ENCODE measurements around the gene PC. TPM values are rescaled to one million over a fixed set of nuclear protein-coding genes. Genes with fewer than 3 reads are reported as not detected.

The PC gene
- total and polyA plus RNA-seq, 9 of the 15 experiments (the other 6 are each of a cell fraction or from before 2014, with no cell fraction given), result 0.94 to 38.0 (median 8.7) TPM

DNA sequence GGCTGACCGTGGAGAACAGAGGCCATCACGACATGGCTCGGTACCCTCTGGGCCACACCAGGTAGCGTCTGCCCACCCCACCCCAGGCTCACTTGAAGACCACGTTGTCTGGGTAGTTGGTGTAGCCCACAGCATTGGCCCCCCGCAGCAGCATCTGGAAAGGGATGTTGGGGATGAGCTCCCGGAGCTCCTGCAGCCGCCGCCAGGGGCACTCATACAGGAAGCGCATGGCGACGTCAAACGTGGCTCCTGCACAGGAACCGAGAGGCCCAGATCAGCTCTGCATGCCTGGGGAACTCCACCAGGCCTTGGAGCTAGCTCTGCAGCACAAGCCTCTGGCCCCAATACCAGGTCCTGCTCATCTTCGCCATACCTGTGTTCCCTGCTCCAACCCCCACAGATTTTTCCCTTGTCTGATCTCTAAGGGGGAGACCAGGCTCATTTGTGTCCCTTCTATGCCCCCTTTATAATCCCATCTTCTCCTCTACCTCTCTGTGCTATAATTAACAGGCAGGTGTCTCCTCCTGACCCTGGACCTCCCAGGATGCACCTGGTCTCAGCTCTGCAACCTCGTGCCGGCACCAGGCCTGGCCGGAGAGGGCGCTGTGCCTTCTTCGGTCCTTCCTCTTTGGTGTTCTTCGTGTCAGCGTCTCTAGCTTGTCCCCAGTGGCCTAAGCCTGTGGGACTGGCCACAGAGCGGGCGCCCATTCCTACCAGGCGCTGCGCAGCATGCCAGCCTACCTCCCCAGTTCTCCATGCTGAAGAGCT is 106.3 kb downstream of the PC start (continued):
- no peak for TF ChIP-seq CCAR2 (IDR thresholded peaks at IDR 0.05; ENCODE audit: low read depth, low read length)
- TF ChIP-seq, protein P1, sequence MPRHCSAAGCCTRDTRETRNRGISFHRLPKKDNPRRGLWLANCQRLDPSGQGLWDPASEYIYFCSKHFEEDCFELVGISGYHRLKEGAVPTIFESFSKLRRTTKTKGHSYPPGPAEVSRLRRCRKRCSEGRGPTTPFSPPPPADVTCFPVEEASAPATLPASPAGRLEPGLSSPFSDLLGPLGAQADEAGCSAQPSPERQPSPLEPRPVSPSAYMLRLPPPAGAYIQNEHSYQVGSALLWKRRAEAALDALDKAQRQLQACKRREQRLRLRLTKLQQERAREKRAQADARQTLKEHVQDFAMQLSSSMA (CRISPR knock-in tag; IDR thresholded peaks at IDR 0.05), result no peak
- no peak for TF ChIP-seq ARNT (IDR thresholded peaks at IDR 0.05)
- TF ChIP-seq ZFPM2 (CRISPR knock-in tag; IDR thresholded peaks at IDR 0.05), result no peak
- TF ChIP-seq CHD1 (IDR thresholded peaks at IDR 0.05; ENCODE audit: low read length), result no peak
- no peak for TF ChIP-seq ZNF23 (CRISPR knock-in tag; IDR thresholded peaks at IDR 0.05)
- TF ChIP-seq GATAD2A (IDR thresholded peaks at IDR 0.05), result no peak
- no peak for TF ChIP-seq SP1 (CRISPR knock-in tag; IDR thresholded peaks at IDR 0.05)
- TF ChIP-seq, protein P2, sequence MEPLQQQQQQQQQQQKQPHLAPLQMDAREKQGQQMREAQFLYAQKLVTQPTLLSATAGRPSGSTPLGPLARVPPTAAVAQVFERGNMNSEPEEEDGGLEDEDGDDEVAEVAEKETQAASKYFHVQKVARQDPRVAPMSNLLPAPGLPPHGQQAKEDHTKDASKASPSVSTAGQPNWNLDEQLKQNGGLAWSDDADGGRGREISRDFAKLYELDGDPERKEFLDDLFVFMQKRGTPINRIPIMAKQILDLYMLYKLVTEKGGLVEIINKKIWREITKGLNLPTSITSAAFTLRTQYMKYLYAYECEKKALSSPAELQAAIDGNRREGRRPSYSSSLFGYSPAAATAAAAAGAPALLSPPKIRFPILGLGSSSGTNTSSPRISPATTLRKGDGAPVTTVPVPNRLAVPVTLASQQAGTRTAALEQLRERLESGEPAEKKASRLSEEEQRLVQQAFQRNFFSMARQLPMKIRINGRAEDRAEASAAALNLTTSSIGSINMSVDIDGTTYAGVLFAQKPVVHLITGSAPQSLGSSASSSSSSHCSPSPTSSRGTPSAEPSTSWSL (CRISPR knock-in tag; IDR thresholded peaks at IDR 0.05; ENCODE audit: borderline replicate concordance), result no peak
- TF ChIP-seq IFI16 (CRISPR knock-in tag; IDR thresholded peaks at IDR 0.05), result no peak
- no peak for TF ChIP-seq EWSR1 (IDR thresholded peaks at IDR 0.05; ENCODE audit: borderline replicate concordance, low read depth, partially characterized antibody)
- TF ChIP-seq MTA1 (IDR thresholded peaks at IDR 0.05; ENCODE audit: borderline replicate concordance), result no peak
- no peak for TF ChIP-seq GABPA (tag; conservative IDR thresholded peaks at IDR 0.05; ENCODE audit: low read depth)
- TF ChIP-seq, protein P3, sequence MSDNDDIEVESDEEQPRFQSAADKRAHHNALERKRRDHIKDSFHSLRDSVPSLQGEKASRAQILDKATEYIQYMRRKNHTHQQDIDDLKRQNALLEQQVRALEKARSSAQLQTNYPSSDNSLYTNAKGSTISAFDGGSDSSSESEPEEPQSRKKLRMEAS (CRISPR knock-in tag; IDR thresholded peaks at IDR 0.05), result peak; percentile 77
- TF ChIP-seq SPI1 (IDR thresholded peaks at IDR 0.05; ENCODE audit: borderline replicate concordance, low read depth, low read length), result 0 out of 2 replicates have a peak, but pooled peaks have one; percentile 6
- TF ChIP-seq XRCC5 (IDR thresholded peaks at IDR 0.05; ENCODE audit: low read depth, low read length), result no peak
- TF ChIP-seq CEBPB (tag; IDR thresholded peaks at IDR 0.05), result no peak
- TF ChIP-seq OTX1 (CRISPR knock-in tag; IDR thresholded peaks at IDR 0.05), result no peak
- TF ChIP-seq, protein P4, sequence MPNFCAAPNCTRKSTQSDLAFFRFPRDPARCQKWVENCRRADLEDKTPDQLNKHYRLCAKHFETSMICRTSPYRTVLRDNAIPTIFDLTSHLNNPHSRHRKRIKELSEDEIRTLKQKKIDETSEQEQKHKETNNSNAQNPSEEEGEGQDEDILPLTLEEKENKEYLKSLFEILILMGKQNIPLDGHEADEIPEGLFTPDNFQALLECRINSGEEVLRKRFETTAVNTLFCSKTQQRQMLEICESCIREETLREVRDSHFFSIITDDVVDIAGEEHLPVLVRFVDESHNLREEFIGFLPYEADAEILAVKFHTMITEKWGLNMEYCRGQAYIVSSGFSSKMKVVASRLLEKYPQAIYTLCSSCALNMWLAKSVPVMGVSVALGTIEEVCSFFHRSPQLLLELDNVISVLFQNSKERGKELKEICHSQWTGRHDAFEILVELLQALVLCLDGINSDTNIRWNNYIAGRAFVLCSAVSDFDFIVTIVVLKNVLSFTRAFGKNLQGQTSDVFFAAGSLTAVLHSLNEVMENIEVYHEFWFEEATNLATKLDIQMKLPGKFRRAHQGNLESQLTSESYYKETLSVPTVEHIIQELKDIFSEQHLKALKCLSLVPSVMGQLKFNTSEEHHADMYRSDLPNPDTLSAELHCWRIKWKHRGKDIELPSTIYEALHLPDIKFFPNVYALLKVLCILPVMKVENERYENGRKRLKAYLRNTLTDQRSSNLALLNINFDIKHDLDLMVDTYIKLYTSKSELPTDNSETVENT (CRISPR knock-in tag; IDR thresholded peaks at IDR 0.05), result no peak
- TF ChIP-seq, protein P5, sequence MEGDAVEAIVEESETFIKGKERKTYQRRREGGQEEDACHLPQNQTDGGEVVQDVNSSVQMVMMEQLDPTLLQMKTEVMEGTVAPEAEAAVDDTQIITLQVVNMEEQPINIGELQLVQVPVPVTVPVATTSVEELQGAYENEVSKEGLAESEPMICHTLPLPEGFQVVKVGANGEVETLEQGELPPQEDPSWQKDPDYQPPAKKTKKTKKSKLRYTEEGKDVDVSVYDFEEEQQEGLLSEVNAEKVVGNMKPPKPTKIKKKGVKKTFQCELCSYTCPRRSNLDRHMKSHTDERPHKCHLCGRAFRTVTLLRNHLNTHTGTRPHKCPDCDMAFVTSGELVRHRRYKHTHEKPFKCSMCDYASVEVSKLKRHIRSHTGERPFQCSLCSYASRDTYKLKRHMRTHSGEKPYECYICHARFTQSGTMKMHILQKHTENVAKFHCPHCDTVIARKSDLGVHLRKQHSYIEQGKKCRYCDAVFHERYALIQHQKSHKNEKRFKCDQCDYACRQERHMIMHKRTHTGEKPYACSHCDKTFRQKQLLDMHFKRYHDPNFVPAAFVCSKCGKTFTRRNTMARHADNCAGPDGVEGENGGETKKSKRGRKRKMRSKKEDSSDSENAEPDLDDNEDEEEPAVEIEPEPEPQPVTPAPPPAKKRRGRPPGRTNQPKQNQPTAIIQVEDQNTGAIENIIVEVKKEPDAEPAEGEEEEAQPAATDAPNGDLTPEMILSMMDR (IDR thresholded peaks at IDR 0.05 in 2 of 3, conservative IDR thresholded peaks at IDR 0.05 in 1 of 3; ENCODE audit: insufficient read depth in 2 of 3, low read depth in 1 of 3, low read length in 3 of 3), result peak; percentile 71 to 87 (median 80)
- TF ChIP-seq RAD21 (CRISPR knock-in tag; conservative IDR thresholded peaks at IDR 0.05 in 1 of 2, IDR thresholded peaks at IDR 0.05 in 1 of 2), result peak in 1 of 2 experiments; percentile 33; a peak in 1 of 4 replicates
